HepG2 (cell line): ENCODE data around the gene PNLDC1. TPM values are rescaled to one million over a fixed set of nuclear protein-coding genes. Genes with fewer than 3 reads are reported as not detected.

Experiments used
- ARID5B ChIP-seq: IDR thresholded peaks from 2 replicates; pipeline ENCODE4 v1.4.0; 2020; ENCODE audit warnings: mild to moderate bottlenecking, missing genetic modification reagents
- ARNT2 ChIP-seq: sonication (generic); formaldehyde crosslinking; IDR thresholded peaks from 2 replicates; pipeline ENCODE4 v1.8.0; 2022; ENCODE audit warnings: mild to moderate bottlenecking, low read depth, missing genetic modification reagents, moderate library complexity
- ELF1 ChIP-seq: sonication (generic); formaldehyde crosslinking; IDR thresholded peaks from 2 replicates; pipeline ENCODE4 v1.4.0; 2020; ENCODE audit warnings: missing genetic modification reagents
- HOXA9 ChIP-seq: sonication (generic); formaldehyde crosslinking; IDR thresholded peaks from 2 replicates; pipeline ENCODE4 v1.8.1; 2022; ENCODE audit warnings: missing genetic modification reagents, mild to moderate bottlenecking, moderate library complexity, borderline replicate concordance
- IRX3 ChIP-seq: sonication (generic); formaldehyde crosslinking; IDR thresholded peaks from 2 replicates; pipeline ENCODE4 v1.8.1; 2023; ENCODE audit warnings: mild to moderate bottlenecking, low read depth, missing genetic modification reagents, borderline replicate concordance
- JUNB ChIP-seq: sonication (generic); formaldehyde crosslinking; IDR thresholded peaks from 2 replicates; pipeline ENCODE4 v1.8.0; 2022; ENCODE audit warnings: missing genetic modification reagents, mild to moderate bottlenecking, borderline replicate concordance
- LCORL ChIP-seq, 2 experiments: fragments of 450-650 bp in 1 of 2; sonication (generic) in 1 of 2; formaldehyde crosslinking in 1 of 2; IDR thresholded peaks; 2 replicates each; pipeline versions ENCODE4 v1.5.0 to v1.6.1; 2017 to 2020; ENCODE audit warnings: antibody characterized with exemption in 1 of 2, missing genetic modification reagents in 1 of 2
- MTF2 ChIP-seq: sonication (generic); formaldehyde crosslinking; IDR thresholded peaks from 2 replicates; pipeline ENCODE4 v1.5.0; 2020; ENCODE audit warnings: missing genetic modification reagents, borderline replicate concordance
- MXD4 ChIP-seq: IDR thresholded peaks from 2 replicates; pipeline ENCODE4 v1.6.1; 2016; ENCODE audit warnings: mild to moderate bottlenecking, missing biosample characterization, missing genetic modification reagents
- POLR2G ChIP-seq: fragments of 200-400 bp; formaldehyde crosslinking; IDR thresholded peaks from 2 replicates; pipeline ENCODE4 v1.6.1; 2018; ENCODE audit warnings: mild to moderate bottlenecking, low read depth, low read length, moderate library complexity
- PREB ChIP-seq: sonication (generic); formaldehyde crosslinking; IDR thresholded peaks from 2 replicates; pipeline ENCODE4 v1.4.0; 2020; ENCODE audit warnings: missing genetic modification reagents
- REPIN1 ChIP-seq: sonication (generic); formaldehyde crosslinking; IDR thresholded peaks from 2 replicates; pipeline ENCODE4 v1.8.0; 2022; ENCODE audit warnings: missing genetic modification reagents, low read depth, mild to moderate bottlenecking, borderline replicate concordance
- TIGD3 ChIP-seq: sonication (generic); formaldehyde crosslinking; IDR thresholded peaks from 2 replicates; pipeline ENCODE4 v1.5.1; 2020; ENCODE audit warnings: mild to moderate bottlenecking, missing genetic modification reagents, borderline replicate concordance
- ZNF503 ChIP-seq: sonication (generic); formaldehyde crosslinking; IDR thresholded peaks from 2 replicates; pipeline ENCODE4 v1.4.0; 2020; ENCODE audit warnings: missing genetic modification reagents
- ZNF558 ChIP-seq: sonication (generic); formaldehyde crosslinking; IDR thresholded peaks from 2 replicates; pipeline ENCODE4 v1.9.0; 2022; ENCODE audit warnings: mild to moderate bottlenecking, missing genetic modification reagents, borderline replicate concordance
- ZNF7 ChIP-seq: IDR thresholded peaks from 2 replicates; pipeline ENCODE4 v1.6.1; 2016; ENCODE audit warnings: missing biosample characterization, missing genetic modification reagents
- ZNF839 ChIP-seq: sonication (generic); formaldehyde crosslinking; IDR thresholded peaks from 2 replicates; pipeline ENCODE4 v1.4.0; 2020; ENCODE audit warnings: missing genetic modification reagents, mild to moderate bottlenecking, borderline replicate concordance
- ZSCAN20 ChIP-seq: sonication (generic); formaldehyde crosslinking; IDR thresholded peaks from 2 replicates; pipeline ENCODE4 v1.4.0; 2020; ENCODE audit warnings: missing genetic modification reagents, mild to moderate bottlenecking, borderline replicate concordance
- ZSCAN22 ChIP-seq: sonication (generic); formaldehyde crosslinking; IDR thresholded peaks from 2 replicates; pipeline ENCODE4 v1.4.0; 2020; ENCODE audit warnings: mild to moderate bottlenecking, missing genetic modification reagents
- polyA plus RNA-seq, 8 experiments: library from polyadenylated mRNA; depleted of rRNA in 3 of 8; stranded (reverse) in 7 of 8; unstranded in 1 of 8; fragments of >200 nt; fragmentation: Illumina TruSeq in 4 of 8; extraction: Trizol in 4 of 8; gene quantifications; 2 replicates each; pipeline versions ENCODE4 v1.2.1 to v1.2.3, GENCODE V29; 2011 to 2016; ENCODE audit warnings: low read depth in 4 of 8, missing spikeins in 1 of 8, mixed read lengths in 1 of 8; ENCODE audit not compliant: insufficient read depth in 1 of 8
- total RNA-seq, 5 experiments: library from RNA; depleted of rRNA; stranded (reverse); fragments of >200 nt; fragmentation: Illumina TruSeq; extraction: Trizol; gene quantifications; 2 replicates each; pipeline ENCODE4 v1.2.3, GENCODE V29; 2016; ENCODE audit warnings: low read depth in 1 of 5

Gene PNLDC1
- total and polyA plus RNA-seq, 2 of the 13 experiments (the other 11 are each of a cell fraction or from before 2014, with no cell fraction given) = not detected

- no peak for TF ChIP-seq ZNF503 (CRISPR knock-in tag)
- 0 out of 2 replicates have a peak, but pooled peaks have one; percentile 6 for TF ChIP-seq ZSCAN22 (CRISPR knock-in tag)
- 0 out of 2 replicates have a peak, but pooled peaks have one; percentile 4 for TF ChIP-seq ELF1 (CRISPR knock-in tag)
- no peak for TF ChIP-seq HOXA9
- TF ChIP-seq JUNB (CRISPR knock-in tag) = no peak
- TF ChIP-seq ARID5B = no peak
- no peak for TF ChIP-seq ZNF558 (CRISPR knock-in tag)
- TF ChIP-seq TIGD3 (CRISPR knock-in tag) = no peak
- TF ChIP-seq LCORL (IDR thresholded peaks at IDR 0.05) = no peak
- TF ChIP-seq LCORL (CRISPR knock-in tag; IDR thresholded peaks at IDR 0.05) = 0 out of 2 replicates have a peak, but pooled peaks have one; percentile 55
- no peak for TF ChIP-seq ZNF839 (CRISPR knock-in tag)
- TF ChIP-seq REPIN1 (CRISPR knock-in tag) = peak; percentile 21
- TF ChIP-seq ZNF7 (CRISPR knock-in tag) = no peak
- peak; percentile 63 for TF ChIP-seq POLR2G
- TF ChIP-seq IRX3 (CRISPR knock-in tag) = no peak
- TF ChIP-seq MTF2 = peak; percentile 44; the same call in 1 of the 2 replicates
- TF ChIP-seq ZSCAN20 (CRISPR knock-in tag) = no peak
- TF ChIP-seq PREB (CRISPR knock-in tag) = no peak
- no peak for TF ChIP-seq MXD4
- TF ChIP-seq ARNT2 = 0 out of 2 replicates have a peak, but pooled peaks have one; percentile 34
Measured at GRCh38 chr6:159761129-159761872, 38.8 kb upstream of the PNLDC1 start (continued).
